HUES48 (cell line): Measurements from ENCODE around the gene COL16A1.

Experiments
- H3K27ac ChIP-seq: one replicate; pipeline ENCODE4 v1.7.0; 2013; ENCODE audit warnings: low read depth, low read length, inconsistent platforms
- H3K27me3 ChIP-seq: 2 replicates; pipeline ENCODE4 v1.6.1; 2013; ENCODE audit warnings: mild to moderate bottlenecking, low read length; ENCODE audit not compliant: control insufficient read depth, insufficient read depth
- H3K36me3 ChIP-seq: 2 replicates; pipeline ENCODE4 v1.6.1; 2013; ENCODE audit warnings: low read length; ENCODE audit not compliant: control insufficient read depth, insufficient read depth
- H3K4me1 ChIP-seq: 2 replicates; pipeline ENCODE4 v1.6.1; 2013; ENCODE audit warnings: mild to moderate bottlenecking, low read length; ENCODE audit not compliant: control insufficient read depth, insufficient read depth
- H3K4me3 ChIP-seq: 2 replicates; pipeline ENCODE4 v1.5.1; 2013; ENCODE audit warnings: mild to moderate bottlenecking, low read depth, low read length
- H3K9ac ChIP-seq: 2 replicates; pipeline ENCODE4 v1.6.1; 2013; ENCODE audit warnings: mild to moderate bottlenecking, low read depth, low read length, moderate library complexity
- H3K9me3 ChIP-seq: 2 replicates; pipeline ENCODE4 v1.6.1; 2013; ENCODE audit warnings: low read length; ENCODE audit not compliant: control insufficient read depth, insufficient read depth

COL16A1 gene

GRCh38 chr1:31732343-31732742, 28.5 kb upstream of the COL16A1 start:
- Histone ChIP-seq H3K27ac (no peak overlapping the region), H3K27me3 (no peaks in the 10 kb centered on the region), H3K9me3 (no peaks in the 10 kb centered on the region), H3K4me3 (no peak overlapping the region), H3K9ac (no peak overlapping the region), H3K4me1 (no peaks in the 10 kb centered on the region), H3K36me3 (peaks cover 12% of the 10 kb centered on the region; the same call in 1 of the 2 replicates)

DNA sequence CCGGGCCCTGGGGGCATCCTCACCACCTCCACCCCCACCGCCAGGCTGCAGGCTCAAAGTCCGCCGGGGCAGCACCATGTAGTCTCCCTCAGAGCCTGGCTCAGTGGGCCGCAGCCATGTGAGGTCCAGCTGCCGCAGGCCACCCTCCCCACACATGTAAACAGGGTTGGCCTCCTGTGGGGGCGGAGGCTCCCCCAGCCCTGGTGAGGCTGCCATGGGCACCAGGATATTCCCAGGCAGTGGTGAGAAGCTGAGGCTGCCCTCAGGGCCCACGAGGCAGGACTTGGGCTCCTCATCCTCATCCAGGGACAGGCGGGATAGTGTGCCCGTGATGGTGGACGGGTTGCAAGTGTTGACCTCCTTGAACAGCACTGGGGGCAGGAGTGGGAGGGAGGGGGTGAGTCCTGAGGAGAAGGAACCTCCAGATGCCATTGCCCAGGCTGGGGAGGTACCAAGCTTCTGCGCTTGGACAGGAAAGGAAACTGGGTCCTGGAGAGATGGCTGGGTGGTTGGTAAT, 27.3 kb upstream of the COL16A1 start:
- H3K9ac ChIP-seq = no peak overlapping the region
- H3K4me3 ChIP-seq = no peak overlapping the region
- H3K4me1 ChIP-seq = no peaks in the 10 kb centered on the region
- H3K27me3 ChIP-seq = no peaks in the 10 kb centered on the region
- no peaks in the 10 kb centered on the region for H3K9me3 ChIP-seq
- no peak overlapping the region for H3K27ac ChIP-seq
- H3K36me3 ChIP-seq = peaks cover 17% of the 10 kb centered on the region; the same call in 1 of the 2 replicates

DNA sequence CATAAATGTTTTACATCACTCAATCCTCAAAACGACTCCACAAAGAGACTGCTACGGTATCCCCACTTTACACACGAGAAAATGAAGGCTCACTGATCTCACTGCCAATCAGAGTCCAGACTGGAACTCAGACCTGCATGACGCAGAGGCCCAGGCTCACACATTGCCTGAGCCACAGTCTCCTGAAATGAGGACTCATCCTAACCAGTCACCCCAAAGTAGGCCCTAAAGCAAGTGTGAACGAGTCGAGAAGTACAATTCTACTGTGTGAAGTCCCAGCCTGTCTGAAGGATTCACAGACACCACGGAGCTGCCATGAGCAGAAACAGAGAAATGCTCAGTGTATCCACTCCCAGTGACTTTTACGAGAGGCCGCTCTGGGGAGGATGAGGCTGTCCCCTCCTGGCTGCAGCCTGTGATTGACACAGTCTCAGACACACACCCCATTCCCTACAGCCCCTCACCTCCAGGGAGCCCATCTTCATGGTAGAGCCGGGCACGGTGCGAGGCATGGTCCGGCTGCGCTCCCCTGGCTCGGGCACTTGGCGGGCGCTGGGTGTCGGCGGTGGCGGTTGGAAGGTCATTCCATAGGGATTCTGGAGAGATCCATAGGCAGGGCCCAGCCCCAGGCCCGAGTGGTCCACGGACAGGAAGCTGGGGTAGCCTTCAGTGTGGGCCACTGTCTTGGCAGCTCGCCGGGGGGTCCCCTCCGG, 26.7 kb upstream of the COL16A1 start:
- no peaks in the 10 kb centered on the region for H3K9me3 ChIP-seq
- no peaks in the 10 kb centered on the region for H3K27me3 ChIP-seq
- H3K4me1 ChIP-seq = peaks cover 2% of the 10 kb centered on the region; the same call in 1 of the 2 replicates
- no peak overlapping the region for H3K4me3 ChIP-seq
- peaks cover 17% of the 10 kb centered on the region; the same call in 1 of the 2 replicates for H3K36me3 ChIP-seq
- H3K27ac ChIP-seq = no peak overlapping the region
- H3K9ac ChIP-seq = no peak overlapping the region

DNA sequence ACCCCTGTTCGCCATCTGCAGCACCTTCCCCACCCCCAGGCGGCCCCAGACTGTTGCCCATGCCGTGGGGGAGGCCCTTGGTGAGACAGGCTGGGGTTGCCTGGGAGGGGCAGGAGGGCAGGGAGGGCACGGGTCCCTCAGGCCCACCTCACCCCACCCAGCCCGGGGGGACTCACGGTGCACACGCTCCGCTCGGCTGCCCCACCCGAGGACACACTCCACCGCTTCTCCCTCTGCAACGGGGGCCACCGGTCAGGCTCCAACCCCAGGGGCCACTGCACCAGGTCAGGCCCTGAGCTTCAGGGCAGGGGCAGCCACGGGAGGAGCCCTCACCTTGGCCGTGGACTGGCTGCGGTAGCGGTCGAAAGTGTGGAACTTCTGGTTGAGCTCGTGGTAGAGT, 24.0 kb upstream of the COL16A1 start:
- peaks cover 5% of the 10 kb centered on the region; the same call in 1 of the 2 replicates for H3K4me1 ChIP-seq
- peaks cover 17% of the 10 kb centered on the region; the same call in 1 of the 2 replicates for H3K36me3 ChIP-seq
- H3K4me3 ChIP-seq = no peak overlapping the region
- no peaks in the 10 kb centered on the region for H3K27me3 ChIP-seq
- no peaks in the 10 kb centered on the region for H3K9me3 ChIP-seq
- no peak overlapping the region for H3K9ac ChIP-seq
- H3K27ac ChIP-seq = no peak overlapping the region

- peaks cover 5% of the 10 kb centered on the region; the same call in 1 of the 2 replicates for H3K4me1 ChIP-seq
- H3K9ac ChIP-seq = no peak overlapping the region
- H3K36me3 ChIP-seq = peaks cover 17% of the 10 kb centered on the region; the same call in 1 of the 2 replicates
- no peak overlapping the region for H3K4me3 ChIP-seq
- H3K27ac ChIP-seq = no peak overlapping the region
- no peaks in the 10 kb centered on the region for H3K27me3 ChIP-seq
- no peaks in the 10 kb centered on the region for H3K9me3 ChIP-seq
Observed at GRCh38 chr1:31727195-31727594, 23.4 kb upstream of the COL16A1 start.

DNA sequence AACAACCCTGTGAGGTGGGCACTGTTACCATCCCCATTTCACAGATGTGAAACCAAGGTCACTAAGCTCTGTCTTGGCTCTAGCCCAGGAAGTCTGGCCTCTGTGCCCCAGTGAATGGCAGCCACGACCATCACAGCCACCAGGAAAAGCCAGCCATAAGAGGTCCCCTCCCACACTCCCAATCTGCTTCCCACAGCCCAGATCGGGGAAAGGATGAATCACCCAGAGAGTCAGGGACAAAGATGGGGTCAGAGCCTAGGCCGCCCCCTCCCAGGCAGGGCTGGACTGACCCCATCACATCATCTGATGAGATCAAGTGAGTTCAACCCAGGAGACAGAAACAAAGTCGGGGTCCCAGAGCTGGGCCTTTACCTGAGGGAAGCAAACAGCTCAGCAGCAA, 22.9 kb upstream of the COL16A1 start:
- peaks cover 5% of the 10 kb centered on the region; the same call in 1 of the 2 replicates for H3K4me1 ChIP-seq
- H3K9me3 ChIP-seq = no peaks in the 10 kb centered on the region
- H3K9ac ChIP-seq = no peak overlapping the region
- H3K27ac ChIP-seq = no peak overlapping the region
- H3K4me3 ChIP-seq = no peak overlapping the region
- H3K27me3 ChIP-seq = no peaks in the 10 kb centered on the region
- H3K36me3 ChIP-seq = peaks cover 13% of the 10 kb centered on the region; the same call in 1 of the 2 replicates

DNA sequence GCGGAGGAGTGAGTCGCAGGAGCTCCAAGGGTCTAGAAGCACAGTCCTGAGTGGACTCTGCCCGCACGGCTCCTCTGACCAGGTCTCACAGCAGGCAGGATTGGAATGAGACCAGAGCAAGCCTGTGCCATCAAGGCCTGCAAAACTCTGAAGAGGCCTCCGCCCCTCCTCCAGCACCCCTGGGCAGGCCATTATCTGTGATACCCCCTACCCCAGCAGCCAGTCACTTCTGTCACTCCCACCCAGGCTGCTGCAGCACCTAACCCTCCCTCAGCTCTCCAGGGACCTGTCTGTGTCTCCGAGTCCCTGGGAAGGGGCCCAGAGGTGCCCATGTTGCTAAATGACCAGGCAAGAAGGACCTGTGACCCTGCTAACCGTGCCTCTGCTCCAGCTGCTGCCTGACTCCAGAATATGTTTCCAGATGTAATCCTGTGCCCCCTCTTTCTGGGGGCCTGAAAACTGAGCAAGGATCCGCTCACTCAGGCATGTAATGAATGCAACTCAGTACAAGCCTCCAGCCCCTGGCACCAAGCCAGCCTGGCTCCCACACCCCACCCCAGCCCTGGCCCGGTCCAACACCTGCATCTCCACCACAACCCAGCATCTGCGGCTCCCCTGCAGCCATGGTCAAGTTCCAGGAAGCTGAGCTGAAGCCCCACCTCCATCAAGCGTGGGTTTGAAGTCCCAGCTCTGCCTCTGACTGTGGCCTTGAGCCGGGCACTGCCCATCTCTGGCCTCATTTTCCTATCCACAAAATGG, 22.1 kb upstream of the COL16A1 start:
- H3K9ac ChIP-seq = no peak overlapping the region
- no peak overlapping the region for H3K27ac ChIP-seq
- no peaks in the 10 kb centered on the region for H3K27me3 ChIP-seq
- no peaks in the 10 kb centered on the region for H3K9me3 ChIP-seq
- H3K4me1 ChIP-seq = peaks cover 5% of the 10 kb centered on the region; the same call in 1 of the 2 replicates
- H3K4me3 ChIP-seq = no peak overlapping the region
- H3K36me3 ChIP-seq = peaks cover 12% of the 10 kb centered on the region; the same call in 1 of the 2 replicates

- Histone ChIP-seq H3K9me3 (no peaks in the 10 kb centered on the region), H3K27ac (no peak overlapping the region), H3K4me1 (peaks cover 5% of the 10 kb centered on the region; the same call in 1 of the 2 replicates), H3K4me3 (no peak overlapping the region), H3K9ac (no peak overlapping the region), H3K36me3 (peaks cover 7% of the 10 kb centered on the region; the same call in 1 of the 2 replicates), H3K27me3 (no peaks in the 10 kb centered on the region)
Observed at GRCh38 chr1:31725134-31725533, 21.3 kb upstream of the COL16A1 start.

DNA sequence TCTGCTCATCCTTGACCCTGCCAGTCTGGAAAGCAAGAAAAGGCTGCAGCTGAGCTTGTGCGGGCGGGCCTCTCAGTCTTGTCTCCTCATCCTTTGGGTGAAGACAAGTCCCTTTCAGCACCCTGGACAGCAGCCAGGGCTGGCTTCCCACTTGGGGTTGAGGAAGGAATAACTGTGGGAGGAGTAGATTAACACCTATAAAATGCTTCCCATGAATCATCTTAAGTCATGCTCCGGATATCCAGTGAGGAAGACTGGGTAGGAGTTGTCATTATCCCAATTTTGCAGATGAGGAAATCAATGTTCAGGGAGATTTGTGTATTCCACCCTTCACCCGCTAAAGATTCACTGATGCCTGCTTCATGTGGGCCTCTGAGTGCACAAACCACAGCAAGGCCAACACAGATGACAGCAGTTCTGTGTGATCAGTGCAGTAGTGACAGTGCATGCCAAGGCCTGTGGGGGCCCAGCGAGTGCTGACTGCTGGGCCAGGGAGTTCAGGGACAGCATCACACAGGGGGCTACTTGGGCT, 20.1 kb upstream of the COL16A1 start:
- H3K4me1 ChIP-seq = peaks cover 5% of the 10 kb centered on the region; the same call in 1 of the 2 replicates
- H3K4me3 ChIP-seq = no peak overlapping the region
- H3K27me3 ChIP-seq = no peaks in the 10 kb centered on the region
- H3K36me3 ChIP-seq = peaks cover 6% of the 10 kb centered on the region; the same call in 1 of the 2 replicates
- H3K9ac ChIP-seq = no peak overlapping the region
- H3K27ac ChIP-seq = no peak overlapping the region
- H3K9me3 ChIP-seq = no peaks in the 10 kb centered on the region

DNA sequence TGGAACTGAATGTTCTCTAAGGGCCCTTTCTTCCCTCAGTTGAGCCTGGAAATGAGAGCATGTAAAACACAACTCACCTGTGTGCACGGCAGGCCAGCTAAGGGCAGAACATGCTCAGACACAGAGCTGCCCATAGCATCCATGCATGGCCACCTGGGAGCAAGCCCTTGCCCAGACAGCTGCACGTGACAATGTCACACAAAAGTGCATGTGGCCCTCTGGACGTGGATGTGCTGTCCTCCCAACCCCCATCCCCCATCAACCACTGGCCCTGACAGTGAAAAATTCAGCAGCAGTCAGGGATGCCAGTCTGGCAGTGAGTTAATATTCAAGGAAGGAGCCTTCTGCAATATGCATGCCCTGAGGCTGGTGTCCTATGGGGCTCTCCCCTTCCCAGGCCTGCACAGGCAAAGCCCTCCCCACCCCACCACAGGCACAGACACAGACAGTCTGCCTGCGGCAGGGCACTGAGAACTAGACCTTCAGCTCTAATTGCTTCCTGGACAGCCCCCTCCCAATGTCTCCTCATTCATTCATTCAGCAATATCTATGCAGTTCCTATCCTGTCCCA, 14.6 kb upstream of the COL16A1 start:
- H3K27ac ChIP-seq = no peak overlapping the region

More for the DNA sequence above, 14.6 kb upstream of the COL16A1 start:
- Histone ChIP-seq H3K36me3 (no peaks in the 10 kb centered on the region), H3K4me3 (no peak overlapping the region), H3K4me1 (peaks cover 4% of the 10 kb centered on the region), H3K9ac (no peak overlapping the region), H3K27me3 (no peaks in the 10 kb centered on the region), H3K9me3 (no peaks in the 10 kb centered on the region)
